ENCODE measurements around the gene DDX42. TPM values are rescaled to one million over a fixed set of nuclear protein-coding genes. Genes with fewer than 3 reads are reported as not detected.

The DDX42 gene
- total and polyA plus RNA-seq, 4 donors, result 90.1 to 114 (median 107) TPM

DNA sequence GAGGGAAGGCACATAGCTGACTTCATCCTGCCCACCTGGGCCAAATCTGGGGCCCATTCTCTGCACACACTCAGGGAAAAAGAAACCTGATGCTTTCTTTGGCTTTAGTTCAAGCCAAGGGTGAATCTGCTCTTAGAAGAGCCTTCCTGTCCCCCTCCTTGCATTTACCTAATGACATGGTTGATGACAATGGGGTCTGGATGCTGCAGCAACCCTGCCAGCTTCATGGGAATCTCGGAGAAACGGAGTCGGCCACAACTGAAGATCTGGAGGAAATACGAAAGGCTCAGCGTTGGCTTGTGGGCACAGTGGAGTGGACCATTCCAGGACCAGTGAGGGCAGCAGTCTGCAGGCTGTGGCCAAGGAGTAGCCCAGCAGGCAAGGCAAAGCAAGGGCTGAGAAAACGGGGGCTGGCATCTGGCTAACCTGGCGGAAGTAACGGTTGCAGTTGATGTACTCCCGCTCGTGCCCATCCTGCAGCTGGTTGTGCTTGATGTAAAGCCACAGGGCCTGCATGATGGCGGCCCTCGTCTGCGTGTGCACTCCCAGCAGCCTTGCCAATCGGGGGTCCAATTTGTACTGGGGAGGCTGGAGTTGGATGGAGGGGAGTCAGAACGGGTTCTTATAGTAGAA is 59.9 kb downstream of the DDX42 start:
- Histone ChIP-seq H3K27ac (ENCODE audit: low read depth, low read length) (no peak overlapping the region), H3K27me3 (ENCODE audit: control insufficient read depth, insufficient read depth, low read length) (no peaks in the 10 kb centered on the region), H3K4me1 (ENCODE audit: control insufficient read depth, insufficient read depth, low read length) (peaks cover 29% of the 10 kb centered on the region), H3K36me3 (ENCODE audit: control insufficient read depth, insufficient read depth, low read length) (peaks cover 90% of the 10 kb centered on the region), H3K9me3 (ENCODE audit: control insufficient read depth, insufficient read depth, low read length) (no peaks in the 10 kb centered on the region), H3K4me3 (ENCODE audit: low read depth, low read length) (no peak overlapping the region)
- 94% methylated on average over 15 of the region's 15 CpGs for WGBS (ENCODE audit: insufficient coverage)
- DNase-seq (ENCODE audit: low read depth in 4 of 6, low spot score in 6 of 6), result no peak

DNA sequence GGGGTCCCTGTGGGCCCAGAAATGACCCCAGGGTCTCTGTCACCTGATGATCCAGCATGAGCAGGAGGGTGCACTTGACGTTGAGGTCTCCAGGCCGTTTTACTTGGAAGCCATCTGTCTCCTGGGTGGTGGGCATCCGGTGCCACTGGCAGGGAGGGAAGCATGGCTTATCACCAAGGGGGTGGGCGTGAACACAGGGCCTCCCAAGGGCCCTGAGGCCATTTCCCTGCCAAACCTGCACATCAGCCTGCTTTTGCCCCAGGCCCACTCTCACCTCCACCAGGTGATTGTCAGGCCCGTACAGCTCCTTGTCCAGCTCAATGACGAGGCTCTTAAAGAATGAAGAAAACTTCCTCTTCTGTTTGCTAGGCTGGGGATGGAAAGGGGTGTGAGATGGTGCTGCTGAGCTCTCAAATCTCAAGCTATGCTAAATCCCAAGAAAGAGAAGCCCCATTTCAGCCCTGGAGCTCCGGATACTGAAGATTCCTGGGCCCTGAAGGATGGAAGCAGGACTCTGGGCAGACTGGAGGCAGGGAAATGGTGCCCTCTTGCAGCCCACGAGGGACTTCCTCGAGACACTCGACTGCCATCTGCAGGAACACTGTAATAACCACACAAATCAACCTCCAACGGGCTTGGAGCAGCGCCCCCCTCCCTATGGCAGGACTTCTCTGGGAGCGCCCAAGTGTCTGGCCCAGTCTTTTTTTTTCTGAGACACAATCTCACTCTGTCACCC is 60.6 kb downstream of the DDX42 start:
- 46% methylated on average over 10 of the region's 13 CpGs for whole genome bisulfite sequencing (ENCODE audit: insufficient coverage)
- Histone ChIP-seq H3K4me3 (ENCODE audit: low read depth, low read length) (no peak overlapping the region), H3K27me3 (ENCODE audit: control insufficient read depth, insufficient read depth, low read length) (no peaks in the 10 kb centered on the region), H3K27ac (ENCODE audit: low read depth, low read length) (no peak overlapping the region), H3K9me3 (ENCODE audit: control insufficient read depth, insufficient read depth, low read length) (no peaks in the 10 kb centered on the region), H3K36me3 (ENCODE audit: control insufficient read depth, insufficient read depth, low read length) (peaks cover 84% of the 10 kb centered on the region), H3K4me1 (ENCODE audit: control insufficient read depth, insufficient read depth, low read length) (peaks cover 36% of the 10 kb centered on the region)
- peak in 2 of 6 donors; percentile 52 to 76 for DNase-seq (ENCODE audit: low read depth in 4 of 6, low spot score in 6 of 6)

DNA sequence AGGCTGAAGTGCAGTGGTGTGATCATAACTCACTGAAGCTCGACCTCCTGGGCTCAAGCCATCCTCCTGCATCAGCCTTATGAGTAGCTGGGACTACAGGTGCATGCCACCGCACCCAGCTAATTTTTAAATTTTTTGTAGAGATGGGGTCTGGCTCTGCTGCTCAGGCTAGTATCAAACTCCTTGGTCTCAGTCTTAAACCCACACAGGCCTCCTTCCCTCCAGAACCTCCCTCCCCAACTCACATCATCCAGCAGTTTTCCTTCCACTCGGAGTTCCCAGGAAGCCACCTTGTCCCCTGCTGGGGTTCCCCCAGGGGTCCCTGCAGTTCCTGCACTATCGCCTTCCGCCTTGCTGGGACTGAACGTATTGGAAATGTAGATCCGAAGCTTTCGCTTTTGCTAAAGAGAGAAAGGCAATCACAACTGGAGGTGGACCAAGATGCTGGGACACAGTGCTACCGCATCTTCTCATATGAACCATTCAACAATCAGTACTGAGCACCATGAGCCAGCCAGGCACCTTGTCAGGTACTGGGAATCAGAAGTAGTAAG is 61.3 kb downstream of the DDX42 start:
- no peaks in the 10 kb centered on the region for H3K27me3 ChIP-seq (ENCODE audit: control insufficient read depth, insufficient read depth, low read length)
- 96% methylated on average over 6 of the region's 9 CpGs for WGBS (ENCODE audit: insufficient coverage)
- no peak for DNase-seq (ENCODE audit: low read depth in 4 of 6, low spot score in 6 of 6)
- no peak overlapping the region for H3K4me3 ChIP-seq (ENCODE audit: low read depth, low read length)
- H3K36me3 ChIP-seq (ENCODE audit: control insufficient read depth, insufficient read depth, low read length), result peaks cover 77% of the 10 kb centered on the region
- peaks cover 42% of the 10 kb centered on the region for H3K4me1 ChIP-seq (ENCODE audit: control insufficient read depth, insufficient read depth, low read length)
- H3K9me3 ChIP-seq (ENCODE audit: control insufficient read depth, insufficient read depth, low read length), result no peaks in the 10 kb centered on the region
- no peak overlapping the region for H3K27ac ChIP-seq (ENCODE audit: low read depth, low read length)

DNA sequence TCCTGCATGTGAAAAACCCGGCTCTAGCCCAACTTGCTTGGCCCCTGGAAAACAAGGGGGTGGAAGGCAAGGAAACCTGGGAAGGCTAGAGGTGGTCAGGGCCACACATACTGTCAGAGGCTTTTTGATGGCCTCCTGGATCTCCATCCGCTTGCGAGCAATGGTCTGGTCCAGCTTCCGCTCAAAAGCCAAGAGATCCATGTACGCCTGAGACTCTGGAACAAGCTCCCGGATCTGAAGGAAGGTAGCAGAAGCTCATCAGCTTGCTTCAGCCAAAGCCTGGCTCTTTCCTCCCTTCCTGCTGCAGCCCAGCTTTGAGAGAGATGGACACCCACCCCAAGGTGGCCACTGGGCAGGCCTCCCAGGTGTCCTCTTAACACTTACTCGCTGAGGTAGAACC is 62.8 kb downstream of the DDX42 start:
- H3K36me3 ChIP-seq (ENCODE audit: control insufficient read depth, insufficient read depth, low read length), result peaks cover 66% of the 10 kb centered on the region
- WGBS (ENCODE audit: insufficient coverage), result 99% methylated on average over 7 of the region's 7 CpGs
- H3K4me3 ChIP-seq (ENCODE audit: low read depth, low read length), result no peak overlapping the region
- H3K9me3 ChIP-seq (ENCODE audit: control insufficient read depth, insufficient read depth, low read length), result no peaks in the 10 kb centered on the region
- H3K27me3 ChIP-seq (ENCODE audit: control insufficient read depth, insufficient read depth, low read length), result no peaks in the 10 kb centered on the region
- peaks cover 58% of the 10 kb centered on the region for H3K4me1 ChIP-seq (ENCODE audit: control insufficient read depth, insufficient read depth, low read length)
- H3K27ac ChIP-seq (ENCODE audit: low read depth, low read length), result no peak overlapping the region
- no peak for DNase-seq (ENCODE audit: low read depth in 4 of 6, low spot score in 6 of 6)

DNA sequence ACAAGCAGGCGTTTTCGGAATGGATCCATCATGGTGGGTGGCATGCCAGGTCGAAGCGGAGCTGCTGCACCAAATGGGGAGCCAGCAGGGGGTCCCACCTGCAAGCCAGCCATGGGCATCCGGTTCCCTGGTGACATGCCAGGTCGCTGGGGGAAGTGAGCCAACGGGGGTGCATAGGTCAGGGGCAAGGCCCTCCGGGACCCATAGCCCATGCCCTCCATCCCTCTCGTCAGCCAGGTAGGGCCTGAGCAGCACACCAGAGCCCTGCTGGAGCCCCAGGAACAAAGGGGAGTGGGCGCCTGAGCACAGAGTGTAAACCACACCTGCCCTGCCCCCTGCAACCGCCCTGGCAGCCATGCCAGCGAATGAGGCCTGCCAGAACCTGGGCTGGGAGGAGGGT is 63.5 kb downstream of the DDX42 start:
- H3K4me1 ChIP-seq (ENCODE audit: control insufficient read depth, insufficient read depth, low read length), result peaks cover 61% of the 10 kb centered on the region
- H3K9me3 ChIP-seq (ENCODE audit: control insufficient read depth, insufficient read depth, low read length), result no peaks in the 10 kb centered on the region
- H3K4me3 ChIP-seq (ENCODE audit: low read depth, low read length), result no peak overlapping the region
- no peaks in the 10 kb centered on the region for H3K27me3 ChIP-seq (ENCODE audit: control insufficient read depth, insufficient read depth, low read length)
- WGBS (ENCODE audit: insufficient coverage), result 79% methylated on average over 12 of the region's 12 CpGs
- peak overlapping the region; percentile 94 for H3K27ac ChIP-seq (ENCODE audit: low read depth, low read length)
- peaks cover 59% of the 10 kb centered on the region for H3K36me3 ChIP-seq (ENCODE audit: control insufficient read depth, insufficient read depth, low read length)
- DNase-seq (ENCODE audit: low read depth in 4 of 6, low spot score in 6 of 6), result no peak

DNA sequence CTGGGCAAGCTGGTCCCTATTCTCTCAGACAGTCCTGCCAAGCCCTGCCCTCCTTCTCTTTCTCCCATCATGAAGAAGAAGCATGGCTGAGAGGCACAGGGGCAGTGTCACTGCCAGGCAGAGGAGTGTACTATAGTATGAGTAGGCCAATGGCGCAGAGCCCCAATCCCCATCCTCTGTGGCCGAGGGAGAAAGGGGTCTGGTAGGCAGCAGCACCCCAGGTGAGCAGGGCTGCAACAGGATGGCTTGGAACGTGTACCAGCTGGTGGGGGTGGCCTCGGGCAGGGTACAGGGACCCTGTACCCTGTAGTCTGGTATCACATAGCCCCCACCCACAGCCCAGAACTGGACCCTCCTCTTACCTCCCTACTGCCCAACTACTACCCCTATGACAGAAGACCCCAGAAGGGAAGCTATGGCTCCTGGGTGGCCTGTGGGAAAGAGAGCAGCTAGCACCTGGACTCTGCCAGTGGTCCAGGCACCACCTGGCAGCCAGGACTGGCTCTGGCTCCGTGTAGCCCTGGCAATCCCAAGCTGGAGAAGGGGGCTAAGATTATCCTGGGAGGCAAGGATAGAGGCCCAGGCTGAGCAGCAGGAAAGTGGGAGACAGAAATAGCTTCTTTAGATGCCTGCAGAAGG is 64.1 kb downstream of the DDX42 start:
- Histone ChIP-seq H3K27ac (ENCODE audit: low read depth, low read length) (peak overlapping the region; percentile 94), H3K4me1 (ENCODE audit: control insufficient read depth, insufficient read depth, low read length) (peaks cover 62% of the 10 kb centered on the region), H3K9me3 (ENCODE audit: control insufficient read depth, insufficient read depth, low read length) (no peaks in the 10 kb centered on the region), H3K36me3 (ENCODE audit: control insufficient read depth, insufficient read depth, low read length) (peaks cover 53% of the 10 kb centered on the region), H3K27me3 (ENCODE audit: control insufficient read depth, insufficient read depth, low read length) (no peaks in the 10 kb centered on the region), H3K4me3 (ENCODE audit: low read depth, low read length) (no peak overlapping the region)
- WGBS (ENCODE audit: insufficient coverage), result 50% methylated on average over 3 of the region's 5 CpGs
- no peak for DNase-seq (ENCODE audit: low read depth in 4 of 6, low spot score in 6 of 6)

DNA sequence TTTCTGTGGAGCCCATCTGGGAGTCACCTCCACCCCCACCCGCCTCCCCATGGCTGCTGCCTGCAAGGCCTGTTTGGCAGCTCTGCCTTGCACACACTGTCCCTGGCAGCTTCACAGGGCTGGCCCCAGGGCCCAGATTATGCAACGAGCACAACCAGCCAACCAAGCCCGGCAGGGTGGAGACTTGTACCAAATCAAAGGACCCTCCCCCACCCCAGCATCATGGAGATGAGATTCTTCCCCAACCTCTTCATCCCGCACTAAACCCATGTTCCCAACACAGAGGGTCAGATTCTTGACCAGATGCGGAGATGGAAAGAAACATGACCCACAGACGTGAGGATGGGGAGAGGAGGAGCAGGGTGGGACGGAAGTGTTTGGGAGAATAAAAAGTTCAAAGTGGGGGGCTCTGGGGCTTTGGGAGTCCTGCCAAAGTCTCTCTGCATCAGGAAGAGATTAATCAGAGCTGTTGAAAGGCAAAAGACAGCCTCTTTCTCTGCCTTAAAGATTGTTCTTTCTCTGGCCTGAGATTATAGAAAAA is 64.7 kb downstream of the DDX42 start:
- Histone ChIP-seq H3K27me3 (ENCODE audit: control insufficient read depth, insufficient read depth, low read length) (no peaks in the 10 kb centered on the region), H3K36me3 (ENCODE audit: control insufficient read depth, insufficient read depth, low read length) (peaks cover 47% of the 10 kb centered on the region), H3K9me3 (ENCODE audit: control insufficient read depth, insufficient read depth, low read length) (no peaks in the 10 kb centered on the region), H3K4me1 (ENCODE audit: control insufficient read depth, insufficient read depth, low read length) (peaks cover 69% of the 10 kb centered on the region), H3K4me3 (ENCODE audit: low read depth, low read length) (no peak overlapping the region), H3K27ac (ENCODE audit: low read depth, low read length) (peak overlapping the region; percentile 94)
- 12% methylated on average over 5 of the region's 7 CpGs for WGBS (ENCODE audit: insufficient coverage)
- DNase-seq (ENCODE audit: low read depth in 4 of 6, low spot score in 6 of 6), result peak in 3 of 6 donors; percentile 65 to 86 (median 81)

DNA sequence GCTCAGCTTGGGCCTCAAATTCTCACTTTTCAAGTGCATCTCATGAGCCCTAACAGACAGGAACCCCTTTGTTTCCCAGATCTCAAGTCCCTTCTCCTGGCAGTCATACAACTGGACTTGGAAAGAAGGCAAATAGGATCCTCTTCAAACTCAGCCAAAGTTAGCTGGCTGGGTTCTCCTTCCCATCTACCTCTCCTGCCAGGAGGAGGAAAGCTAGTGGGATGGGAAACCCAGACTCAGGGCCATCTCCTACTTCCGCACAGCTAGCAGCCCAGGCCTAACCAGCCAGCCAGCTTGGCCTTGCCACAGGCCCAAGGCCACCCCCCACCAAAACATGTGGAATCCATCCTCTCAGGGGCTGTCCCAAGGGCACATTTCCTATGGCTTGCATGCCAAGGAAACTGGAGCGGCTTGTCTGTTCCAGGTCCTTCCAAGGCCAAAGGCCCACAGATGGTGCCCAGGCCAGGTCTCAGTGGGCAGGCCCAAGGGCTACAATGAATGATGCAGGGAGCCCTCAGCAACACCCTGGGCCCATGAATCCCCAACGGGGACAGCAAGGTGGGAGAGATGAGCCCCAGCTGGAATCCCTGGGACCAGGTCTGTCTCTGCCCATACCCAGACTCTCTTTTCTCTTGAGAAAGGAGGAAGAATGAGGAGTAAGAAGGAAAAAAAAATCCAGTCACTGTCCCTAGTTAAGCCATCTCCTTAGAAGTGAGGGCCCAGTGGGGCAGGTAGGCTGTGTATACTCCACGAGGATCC is 66.8 kb downstream of the DDX42 start:
- H3K9me3 ChIP-seq (ENCODE audit: control insufficient read depth, insufficient read depth, low read length), result no peaks in the 10 kb centered on the region
- peaks cover 27% of the 10 kb centered on the region for H3K36me3 ChIP-seq (ENCODE audit: control insufficient read depth, insufficient read depth, low read length)
- H3K27ac ChIP-seq (ENCODE audit: low read depth, low read length), result peak overlapping the region; percentile 86
- peak in 3 of 6 donors; percentile 40 to 83 (median 40) for DNase-seq (ENCODE audit: low read depth in 4 of 6, low spot score in 6 of 6)
- peaks cover 63% of the 10 kb centered on the region for H3K4me1 ChIP-seq (ENCODE audit: control insufficient read depth, insufficient read depth, low read length)
- H3K27me3 ChIP-seq (ENCODE audit: control insufficient read depth, insufficient read depth, low read length), result no peaks in the 10 kb centered on the region
- WGBS (ENCODE audit: insufficient coverage), result 69% methylated on average over 3 of the region's 4 CpGs
- peak overlapping the region; percentile 85 for H3K4me3 ChIP-seq (ENCODE audit: low read depth, low read length)
